MG63 (cell line): ENCODE measurements around the gene SAP130. TPM values are rescaled to one million over a fixed set of nuclear protein-coding genes. Genes with fewer than 3 reads are reported as not detected.

Source experiments
- total RNA-seq: library from RNA; depleted of rRNA; stranded (reverse); fragments of >200 nt; shearing (Covaris generic); gene quantifications from 2 replicates; pipeline ENCODE4 v1.2.3, GENCODE V29; 2014; ENCODE audit warnings: low replicate concordance; rRNA removed

SAP130 gene
- total RNA-seq, 1 experiment from 2014 or later: 4.4 TPM

Other genes with a start within 250 kb of the SAP130 start
- 21.9 and 40.5 TPM in 2 replicates for gene WDR33, start 216.9 kb downstream of the SAP130 start, total RNA-seq
- 33.7 and 39.4 TPM in 2 replicates for gene POLR2D, start 169.9 kb downstream of the SAP130 start, total RNA-seq
- 12.9 and 17.2 TPM in 2 replicates for gene AMMECR1L, start 142.1 kb downstream of the SAP130 start, total RNA-seq
- 22.1 and 27.5 TPM in 2 replicates for gene UGGT1, start 63.1 kb upstream of the SAP130 start, total RNA-seq